Neutrophil (primary cell): ENCODE data around the gene TBC1D14.
A peak's percentile ranks its signal among the peaks of the same experiment; 100 is the strongest.

Experiments
- H3K27ac ChIP-seq: fragments of 200-600 bp; sonication (generic); 2 replicates; pipeline ENCODE4 v1.5.1; 2016; ENCODE audit warnings: mild to moderate bottlenecking, moderate library complexity
- H3K27me3 ChIP-seq: fragments of 200-600 bp; sonication (generic); 2 replicates; pipeline ENCODE4 v1.6.0; 2016; ENCODE audit warnings: mild to moderate bottlenecking
- H3K36me3 ChIP-seq: fragments of 200-600 bp; sonication (generic); 2 replicates; pipeline ENCODE4 v1.5.1; 2017
- H3K4me1 ChIP-seq, 2 experiments: fragments of 200-600 bp in 1 of 2; sonication (generic) in 1 of 2; 1 replicate in 1 of 2; 2 replicates in 1 of 2; pipeline versions ENCODE4 v1.5.1 to v1.6.1; 2013 to 2016; ENCODE audit warnings: low read depth in 1 of 2, low read length in 1 of 2, mild to moderate bottlenecking in 1 of 2, moderate library complexity in 1 of 2; ENCODE audit not compliant: control insufficient read depth in 1 of 2, insufficient read depth in 1 of 2
- H3K4me3 ChIP-seq, 2 experiments: fragments of 200-600 bp in 1 of 2; sonication (generic) in 1 of 2; 1 replicate in 1 of 2; 2 replicates in 1 of 2; pipeline ENCODE4 v1.5.1; 2013 to 2016; ENCODE audit warnings: low read depth in 1 of 2, low read length in 1 of 2, mild to moderate bottlenecking in 1 of 2, moderate library complexity in 1 of 2
- H3K9me3 ChIP-seq: fragments of 200-600 bp; sonication (generic); 2 replicates; pipeline ENCODE4 v1.5.1; 2016
- CTCF ChIP-seq: fragments of 200-600 bp; sonication (generic); IDR thresholded peaks from 2 replicates; pipeline ENCODE4 v1.5.1; 2016; ENCODE audit warnings: antibody characterized with exemption

TBC1D14 gene

DNA sequence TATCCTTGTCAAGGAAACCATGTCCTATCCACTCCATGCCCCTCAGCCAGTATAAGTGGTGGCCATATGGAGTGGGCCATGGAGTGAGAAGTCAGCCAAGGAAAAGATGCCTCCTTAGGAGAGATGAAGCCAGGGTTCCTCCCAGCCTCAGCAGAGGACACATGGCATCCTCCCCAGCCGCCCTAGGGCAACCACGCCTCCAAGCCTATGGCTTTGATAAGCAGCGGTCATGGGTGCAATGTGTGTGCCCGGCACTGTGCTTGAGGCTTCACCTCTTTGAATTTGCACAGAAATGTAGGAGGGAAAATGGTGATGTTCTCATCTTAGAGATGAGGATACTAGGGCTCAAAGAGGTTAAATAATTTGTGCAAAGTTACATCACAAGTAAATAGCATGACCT, 34.6 kb upstream of the TBC1D14 start:
- H3K27me3 ChIP-seq = no peaks in the 10 kb centered on the region
- no peaks in the 10 kb centered on the region for H3K9me3 ChIP-seq
- no peak for TF ChIP-seq CTCF
- H3K4me1 ChIP-seq = peaks cover 23 to 27% of the 10 kb centered on the region in 2 experiments
- H3K4me3 ChIP-seq = peak overlapping the region in 1 of 2 experiments; percentile 8
- peak overlapping the region; percentile 81 for H3K27ac ChIP-seq
- H3K36me3 ChIP-seq = peaks cover 78% of the 10 kb centered on the region

- peak overlapping the region in 1 of 2 experiments; percentile 8 for H3K4me3 ChIP-seq
- H3K27ac ChIP-seq = peak overlapping the region; percentile 81
- peaks cover 80% of the 10 kb centered on the region for H3K36me3 ChIP-seq
- no peak for TF ChIP-seq CTCF
- no peaks in the 10 kb centered on the region for H3K27me3 ChIP-seq
- no peaks in the 10 kb centered on the region for H3K9me3 ChIP-seq
- H3K4me1 ChIP-seq = peaks cover 23 to 27% of the 10 kb centered on the region in 2 experiments
Observed at GRCh38 chr4:6875431-6875831, 34.2 kb upstream of the TBC1D14 start.

DNA sequence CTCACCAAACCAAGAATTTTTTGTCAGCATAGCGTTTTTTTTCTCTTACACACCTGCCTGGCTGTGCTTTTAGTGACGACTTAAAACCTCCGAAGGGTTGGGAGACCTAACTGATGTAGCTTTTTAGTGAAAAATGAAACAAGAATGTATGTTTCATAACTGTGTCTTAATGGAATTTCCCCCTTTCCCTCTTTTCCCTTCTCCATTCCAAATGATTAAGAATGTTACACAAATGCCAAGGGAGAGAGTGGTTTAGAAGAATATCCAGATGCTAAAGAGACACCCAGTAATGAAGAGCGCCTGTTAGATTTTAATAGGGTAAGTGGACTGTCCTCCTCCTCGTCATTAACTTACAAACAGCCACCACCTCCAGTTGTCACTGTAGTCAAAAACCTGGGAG, 33.2 kb upstream of the TBC1D14 start:
- Histone ChIP-seq H3K4me3 (no peak overlapping the region), H3K9me3 (no peaks in the 10 kb centered on the region), H3K27ac (peak overlapping the region; percentile 81), H3K27me3 (no peaks in the 10 kb centered on the region), H3K4me1 (peaks cover 23 to 27% of the 10 kb centered on the region in 2 experiments), H3K36me3 (peaks cover 89% of the 10 kb centered on the region)
- TF ChIP-seq CTCF = no peak

- no peak for TF ChIP-seq CTCF
- Histone ChIP-seq H3K36me3 (peaks cover 89% of the 10 kb centered on the region), H3K4me3 (no peak overlapping the region), H3K4me1 (peaks cover 23 to 27% of the 10 kb centered on the region in 2 experiments), H3K9me3 (no peaks in the 10 kb centered on the region), H3K27ac (peak overlapping the region; percentile 81), H3K27me3 (no peaks in the 10 kb centered on the region)
Observed at GRCh38 chr4:6877067-6877466, 32.6 kb upstream of the TBC1D14 start.

DNA sequence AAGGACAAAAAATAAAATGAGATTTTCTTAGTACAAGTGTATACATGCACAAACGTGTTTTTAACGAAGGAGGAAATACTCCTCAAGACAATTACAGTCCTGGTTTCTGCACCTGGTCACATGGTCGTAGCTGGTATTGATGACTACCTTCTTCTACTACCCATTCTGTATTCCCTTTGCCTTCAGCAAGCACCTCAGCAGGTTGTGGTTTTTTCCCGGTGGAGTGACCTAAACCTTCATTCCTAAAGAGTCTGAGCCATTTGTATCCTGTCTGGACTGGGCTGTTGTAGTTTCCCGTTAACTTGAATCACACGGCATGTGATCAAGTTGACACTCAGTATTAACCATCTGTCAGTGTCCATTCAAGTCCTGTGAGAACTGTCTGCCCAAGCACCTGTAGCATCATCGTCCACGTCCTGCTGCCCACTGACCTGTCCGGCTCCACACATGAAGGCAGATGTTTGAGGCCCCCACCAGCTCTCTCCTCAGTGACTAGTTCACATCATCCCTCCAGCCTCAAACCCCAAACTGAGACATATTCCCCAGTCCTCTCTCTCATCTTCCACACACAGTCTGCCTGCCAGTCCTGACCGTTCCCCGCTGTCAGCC, 31.1 kb upstream of the TBC1D14 start:
- H3K4me3 ChIP-seq = no peak overlapping the region
- TF ChIP-seq CTCF = no peak
- H3K27ac ChIP-seq = no peak overlapping the region
- H3K4me1 ChIP-seq = peaks cover 23 to 27% of the 10 kb centered on the region in 2 experiments
- peaks cover 89% of the 10 kb centered on the region for H3K36me3 ChIP-seq
- H3K27me3 ChIP-seq = no peaks in the 10 kb centered on the region
- H3K9me3 ChIP-seq = no peaks in the 10 kb centered on the region
